GM18520 (cell line): ENCODE measurements around the gene SLC12A7.

Experiments
- ATAC-seq: cut with Tn5 transposase; IDR thresholded peaks from one replicate; pipeline ENCODE4 v1.9.1; 2021; ENCODE audit not compliant: unreplicated experiment

Gene SLC12A7

GRCh38 chr5:1112596-1113331 is 901 bp upstream of the SLC12A7 start:
- no peak for ATAC-seq

GRCh38 chr5:1111241-1111726 is 579 bp downstream of the SLC12A7 start:
- ATAC-seq, result no peak

GRCh38 chr5:1110307-1111240 is 1.3 kb downstream of the SLC12A7 start:
- no peak for ATAC-seq

- no peak for ATAC-seq
These were observed 2.1 kb downstream of the SLC12A7 start for GRCh38 chr5:1109542-1110306.

- ATAC-seq, result no peak
These were observed 3.0 kb downstream of the SLC12A7 start for GRCh38 chr5:1108865-1109174.

- ATAC-seq, result no peak
These were observed 3.6 kb downstream of the SLC12A7 start for GRCh38 chr5:1108023-1108864.

GRCh38 chr5:1107167-1108022 is 4.5 kb downstream of the SLC12A7 start:
- ATAC-seq, result no peak

- ATAC-seq, result no peak
These were observed 5.3 kb downstream of the SLC12A7 start for GRCh38 chr5:1106385-1107166.

GRCh38 chr5:1105350-1106265 is 6.3 kb downstream of the SLC12A7 start:
- no peak for ATAC-seq

- ATAC-seq, result no peak
These were observed 7.4 kb downstream of the SLC12A7 start for GRCh38 chr5:1104327-1105006.

GRCh38 chr5:1103505-1104326 is 8.1 kb downstream of the SLC12A7 start:
- ATAC-seq, result no peak

GRCh38 chr5:1103093-1103492 is 8.8 kb downstream of the SLC12A7 start:
- no peak for ATAC-seq

- ATAC-seq, result no peak
These were observed 9.7 kb downstream of the SLC12A7 start for GRCh38 chr5:1101961-1102713.

- ATAC-seq, result no peak
These were observed 10.9 kb downstream of the SLC12A7 start for GRCh38 chr5:1100664-1101574.
